ENCODE measurements around the gene GNAQ.

- TF ChIP-seq CTCF (IDR thresholded peaks at IDR 0.05; ENCODE audit: low read depth, low read length, poor library complexity, severe bottlenecking) (no peak), EZH2phosphoT487 (IDR thresholded peaks at IDR 0.05; ENCODE audit: borderline replicate concordance, low read length) (no peak)
Observed at GRCh38 chr9:77907585-77907984, 124.0 kb downstream of the GNAQ start.

Data from DOHH2 (cell line).